ENCODE results near the gene CLK1.

DNA sequence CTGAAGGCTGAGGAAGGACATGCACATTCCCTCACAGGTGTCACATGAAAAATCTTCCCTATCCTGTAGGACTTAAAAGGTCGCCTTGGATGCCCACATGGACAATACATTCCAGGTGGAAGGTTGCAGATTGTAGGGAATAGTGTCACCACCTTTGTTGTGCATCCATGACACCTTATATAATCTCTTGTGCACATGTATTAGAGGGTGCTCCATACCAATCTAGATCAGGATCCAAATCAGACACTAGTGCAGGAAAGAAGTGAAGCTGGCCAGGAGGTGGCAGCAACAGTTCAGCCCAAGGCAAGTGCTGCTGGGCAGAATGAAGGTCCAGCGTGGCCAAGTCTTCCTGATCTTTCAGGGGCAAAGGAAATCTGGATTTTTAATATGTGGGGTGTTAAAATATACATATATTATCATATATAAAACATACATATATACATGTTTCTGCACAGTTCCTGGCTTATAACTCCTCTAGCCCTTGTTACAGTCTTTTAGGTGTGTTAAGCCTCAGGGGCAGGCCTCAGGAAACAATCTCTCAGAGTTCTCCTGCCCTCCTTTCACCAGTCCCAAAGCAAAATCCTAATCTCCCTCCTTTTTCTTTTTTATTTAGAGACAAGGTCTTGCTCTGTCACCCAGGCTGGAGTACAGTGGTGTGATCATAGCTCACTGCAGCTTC lies 41.3 kb upstream of the CLK1 start:
- TF ChIP-seq, protein P1, sequence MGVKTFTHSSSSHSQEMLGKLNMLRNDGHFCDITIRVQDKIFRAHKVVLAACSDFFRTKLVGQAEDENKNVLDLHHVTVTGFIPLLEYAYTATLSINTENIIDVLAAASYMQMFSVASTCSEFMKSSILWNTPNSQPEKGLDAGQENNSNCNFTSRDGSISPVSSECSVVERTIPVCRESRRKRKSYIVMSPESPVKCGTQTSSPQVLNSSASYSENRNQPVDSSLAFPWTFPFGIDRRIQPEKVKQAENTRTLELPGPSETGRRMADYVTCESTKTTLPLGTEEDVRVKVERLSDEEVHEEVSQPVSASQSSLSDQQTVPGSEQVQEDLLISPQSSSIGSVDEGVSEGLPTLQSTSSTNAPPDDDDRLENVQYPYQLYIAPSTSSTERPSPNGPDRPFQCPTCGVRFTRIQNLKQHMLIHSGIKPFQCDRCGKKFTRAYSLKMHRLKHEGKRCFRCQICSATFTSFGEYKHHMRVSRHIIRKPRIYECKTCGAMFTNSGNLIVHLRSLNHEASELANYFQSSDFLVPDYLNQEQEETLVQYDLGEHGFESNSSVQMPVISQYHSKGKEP (CRISPR knock-in tag; IDR thresholded peaks at IDR 0.05), result no peak
- no peak; the same call in 1 of the 2 replicates for TF ChIP-seq DNMT3B (CRISPR knock-in tag; conservative IDR thresholded peaks at IDR 0.05)
- TF ChIP-seq RBM22 (optimal IDR thresholded peaks at IDR 0.05; ENCODE audit: low read length), result peak; percentile 32
- TF ChIP-seq SOX13 (IDR thresholded peaks at IDR 0.05), result no peak
- no peak for TF ChIP-seq SOX13 (CRISPR knock-in tag; conservative IDR thresholded peaks at IDR 0.05 in 1 of 2, IDR thresholded peaks at IDR 0.05 in 1 of 2)
- TF ChIP-seq ZNF124 (CRISPR knock-in tag; IDR thresholded peaks at IDR 0.05), result no peak
- TF ChIP-seq POLR2AphosphoS5 (IDR thresholded peaks at IDR 0.05; ENCODE audit: low read depth, low read length), result peak; percentile 14; the same call in 1 of the 2 replicates
- no peak for TF ChIP-seq GTF2F1 (IDR thresholded peaks at IDR 0.05; ENCODE audit: low read length)
